Measurements from ENCODE around the gene TMEM218.
A peak's percentile ranks its signal among the peaks of the same experiment; 100 is the strongest.

Gene TMEM218

GRCh38 chr11:125128450-125128849 lies 17.0 kb upstream of the TMEM218 start:
- Histone ChIP-seq H3K4me2 (ENCODE audit: low read depth, low read length, poor library complexity, severe bottlenecking) (no peak overlapping the region), H3K4me3 (ENCODE audit: low read length, poor library complexity, severe bottlenecking) (no peak overlapping the region), H3K27me3 (ENCODE audit: insufficient read depth, low read length, poor library complexity, severe bottlenecking) (peaks cover 54% of the 10 kb centered on the region), H3K4me1 (ENCODE audit: insufficient read depth, low read length, poor library complexity, severe bottlenecking) (no peaks in the 10 kb centered on the region), H3K9me2 (replicated peaks; ENCODE audit: low read depth, low read length) (no peaks in the 10 kb centered on the region), H2AFZ (ENCODE audit: low read length) (no peak overlapping the region), H3K36me3 (ENCODE audit: insufficient read depth, low read length) (no peaks in the 10 kb centered on the region), H3K9me3 (ENCODE audit: insufficient read depth, low read depth, low read length) (no peaks in the 10 kb centered on the region), H3K79me2 (ENCODE audit: insufficient read depth, low read length) (no peaks in the 10 kb centered on the region), H3K9ac (ENCODE audit: low read depth, low read length, poor library complexity, severe bottlenecking) (no peak overlapping the region), H3F3A (ENCODE audit: low read depth) (no peaks in the 10 kb centered on the region), H4K20me1 (ENCODE audit: insufficient read depth, low read length, poor library complexity, severe bottlenecking) (no peaks in the 10 kb centered on the region)
- TF ChIP-seq CTCF (conservative IDR thresholded peaks at IDR 0.05; ENCODE audit: low read length) (no peak), EZH2phosphoT487 (IDR thresholded peaks at IDR 0.05; ENCODE audit: borderline replicate concordance) (no peak)

GRCh38 chr11:125124618-125124992 lies 13.2 kb upstream of the TMEM218 start:
- TF ChIP-seq CTCF (conservative IDR thresholded peaks at IDR 0.05; ENCODE audit: low read length) (no peak), EZH2phosphoT487 (IDR thresholded peaks at IDR 0.05; ENCODE audit: borderline replicate concordance) (no peak)
- H3K36me3 ChIP-seq (ENCODE audit: insufficient read depth, low read length): no peaks in the 10 kb centered on the region
- H3K4me1 ChIP-seq (ENCODE audit: insufficient read depth, low read length, poor library complexity, severe bottlenecking): no peaks in the 10 kb centered on the region
- H3K9me3 ChIP-seq (ENCODE audit: insufficient read depth, low read depth, low read length): no peaks in the 10 kb centered on the region
- H4K20me1 ChIP-seq (ENCODE audit: insufficient read depth, low read length, poor library complexity, severe bottlenecking): no peaks in the 10 kb centered on the region
- H3K9me2 ChIP-seq (replicated peaks; ENCODE audit: low read depth, low read length): no peaks in the 10 kb centered on the region
- no peak overlapping the region for H3K4me2 ChIP-seq (ENCODE audit: low read depth, low read length, poor library complexity, severe bottlenecking)
- no peaks in the 10 kb centered on the region for H3K79me2 ChIP-seq (ENCODE audit: insufficient read depth, low read length)
- H3K9ac ChIP-seq (ENCODE audit: low read depth, low read length, poor library complexity, severe bottlenecking): no peak overlapping the region
- peaks cover 87% of the 10 kb centered on the region for H3K27me3 ChIP-seq (ENCODE audit: insufficient read depth, low read length, poor library complexity, severe bottlenecking)
- H2AFZ ChIP-seq (ENCODE audit: low read length): no peak overlapping the region; the same call in 1 of the 2 replicates
- no peaks in the 10 kb centered on the region for H3F3A ChIP-seq (ENCODE audit: low read depth)
- no peak overlapping the region for H3K4me3 ChIP-seq (ENCODE audit: low read length, poor library complexity, severe bottlenecking)

GRCh38 chr11:125123947-125124617 lies 12.7 kb upstream of the TMEM218 start:
- peak overlapping the region; percentile 48 for H3K4me3 ChIP-seq (ENCODE audit: low read length, poor library complexity, severe bottlenecking)
- peaks cover 87% of the 10 kb centered on the region for H3K27me3 ChIP-seq (ENCODE audit: insufficient read depth, low read length, poor library complexity, severe bottlenecking)
- H3K4me1 ChIP-seq (ENCODE audit: insufficient read depth, low read length, poor library complexity, severe bottlenecking): no peaks in the 10 kb centered on the region
- H4K20me1 ChIP-seq (ENCODE audit: insufficient read depth, low read length, poor library complexity, severe bottlenecking): no peaks in the 10 kb centered on the region
- no peaks in the 10 kb centered on the region for H3F3A ChIP-seq (ENCODE audit: low read depth)
- no peaks in the 10 kb centered on the region for H3K36me3 ChIP-seq (ENCODE audit: insufficient read depth, low read length)
- H3K9me2 ChIP-seq (replicated peaks; ENCODE audit: low read depth, low read length): no peaks in the 10 kb centered on the region
- H3K79me2 ChIP-seq (ENCODE audit: insufficient read depth, low read length): no peaks in the 10 kb centered on the region
- no peaks in the 10 kb centered on the region for H3K9me3 ChIP-seq (ENCODE audit: insufficient read depth, low read depth, low read length)
- TF ChIP-seq CTCF (conservative IDR thresholded peaks at IDR 0.05; ENCODE audit: low read length) (peak; percentile 74), EZH2phosphoT487 (IDR thresholded peaks at IDR 0.05; ENCODE audit: borderline replicate concordance) (no peak)
- H3K4me2 ChIP-seq (ENCODE audit: low read depth, low read length, poor library complexity, severe bottlenecking): peak overlapping the region; percentile 36
- H3K9ac ChIP-seq (ENCODE audit: low read depth, low read length, poor library complexity, severe bottlenecking): no peak overlapping the region
- H2AFZ ChIP-seq (ENCODE audit: low read length): peak overlapping the region; percentile 87

Measured in Loucy (cell line).